Endothelial cell (in vitro differentiated cells): Measurements from ENCODE around the gene CHRD. TPM values are rescaled to one million over a fixed set of nuclear protein-coding genes. Genes with fewer than 3 reads are reported as not detected.

Experiments
- DNase-seq: peaks from one replicate; pipeline ENCODE4 v3.0.0; 2021; ENCODE audit warnings: low spot score
- H3K27ac Mint-ChIP-seq: one replicate; pipeline ENCODE4 v1.8.0; 2021; ENCODE audit warnings: mixed read lengths, inconsistent platforms; ENCODE audit not compliant: unreplicated experiment
- H3K27me3 Mint-ChIP-seq: one replicate; pipeline ENCODE4 v1.8.0; 2021; ENCODE audit warnings: mild to moderate bottlenecking, moderate library complexity, mixed read lengths, inconsistent platforms; ENCODE audit not compliant: unreplicated experiment
- H3K36me3 Mint-ChIP-seq: one replicate; pipeline ENCODE4 v1.8.0; 2021; ENCODE audit warnings: mild to moderate bottlenecking, low read depth, mixed read lengths, inconsistent platforms; ENCODE audit not compliant: unreplicated experiment
- H3K4me1 Mint-ChIP-seq: one replicate; pipeline ENCODE4 v1.8.0; 2021; ENCODE audit warnings: mild to moderate bottlenecking, mixed read lengths, inconsistent platforms; ENCODE audit not compliant: unreplicated experiment
- H3K4me3 Mint-ChIP-seq: one replicate; pipeline ENCODE4 v1.8.0; 2021; ENCODE audit warnings: mild to moderate bottlenecking, mixed read lengths, inconsistent platforms; ENCODE audit not compliant: unreplicated experiment
- H3K9me3 Mint-ChIP-seq: one replicate; pipeline ENCODE4 v1.8.0; 2021; ENCODE audit warnings: mixed read lengths, inconsistent platforms; ENCODE audit not compliant: unreplicated experiment
- CTCF ChIP-seq: fragments of 200-600 bp; sonication (generic); IDR thresholded peaks from one replicate; pipeline ENCODE4 v1.5.0; 2021; ENCODE audit warnings: antibody characterized with exemption; ENCODE audit not compliant: unreplicated experiment
- total RNA-seq: library from RNA; stranded (reverse); fragmentation: NEBNext Ultra II Directional; extraction: Animal tissue kit (Norgen Biotek cat#: 25700); gene quantifications from one replicate; pipeline ENCODE4 v1.2.1, GENCODE V29; 2021; ENCODE audit not compliant: unreplicated experiment

CHRD gene
- total RNA-seq, 1 donor from 2014 or later, result 2.4 TPM

- Mint-ChIP-seq H3K4me1 (peaks cover 31% of the 10 kb centered on the region), H3K4me3 (no peak overlapping the region), H3K27ac (no peak overlapping the region), H3K27me3 (peaks cover 10% of the 10 kb centered on the region), H3K9me3 (no peaks in the 10 kb centered on the region), H3K36me3 (peaks cover 15% of the 10 kb centered on the region)
- TF ChIP-seq CTCF, result no peak
- DNase-seq, result no peak
Observed at GRCh38 chr3:184372911-184373310, 6.9 kb upstream of the CHRD start.

- Mint-ChIP-seq H3K36me3 (peaks cover 10% of the 10 kb centered on the region), H3K27ac (no peak overlapping the region), H3K27me3 (peaks cover 10% of the 10 kb centered on the region), H3K4me3 (no peak overlapping the region), H3K9me3 (no peaks in the 10 kb centered on the region), H3K4me1 (peaks cover 33% of the 10 kb centered on the region)
- DNase-seq, result no peak
- TF ChIP-seq CTCF, result no peak
Observed at GRCh38 chr3:184373422-184373821, 6.4 kb upstream of the CHRD start.

GRCh38 chr3:184375747-184376461 is 4.0 kb upstream of the CHRD start:
- peaks cover 16% of the 10 kb centered on the region for H3K27me3 Mint-ChIP-seq
- H3K9me3 Mint-ChIP-seq, result no peaks in the 10 kb centered on the region
- no peaks in the 10 kb centered on the region for H3K36me3 Mint-ChIP-seq
- no peak for DNase-seq
- H3K27ac Mint-ChIP-seq, result no peak overlapping the region
- peaks cover 37% of the 10 kb centered on the region for H3K4me1 Mint-ChIP-seq
- no peak overlapping the region for H3K4me3 Mint-ChIP-seq
- TF ChIP-seq CTCF, result no peak

- Mint-ChIP-seq H3K27me3 (peaks cover 18% of the 10 kb centered on the region), H3K9me3 (no peaks in the 10 kb centered on the region), H3K4me3 (no peak overlapping the region), H3K36me3 (no peaks in the 10 kb centered on the region), H3K27ac (no peak overlapping the region), H3K4me1 (peaks cover 22% of the 10 kb centered on the region)
- no peak for DNase-seq
- TF ChIP-seq CTCF, result no peak
Observed at GRCh38 chr3:184377374-184377773, 2.5 kb upstream of the CHRD start.

- H3K27me3 Mint-ChIP-seq, result peaks cover 21% of the 10 kb centered on the region
- H3K9me3 Mint-ChIP-seq, result no peaks in the 10 kb centered on the region
- peak within 1 kb of the TSS; percentile 36 for H3K27ac Mint-ChIP-seq
- peak within 1 kb of the TSS; percentile 84 for H3K4me3 Mint-ChIP-seq
- DNase-seq, result no peak
- peaks cover 20% of the 10 kb centered on the region for H3K4me1 Mint-ChIP-seq
- H3K36me3 Mint-ChIP-seq, result no peaks in the 10 kb centered on the region
- no peak for TF ChIP-seq CTCF
Observed at GRCh38 chr3:184377882-184378445, 1.9 kb upstream of the CHRD start, which contains the start of gene THPO. Gene THPO, minus strand, starts transcription at chr3:184378207. Its CDS starts 1,948 bp downstream, at chr3:184376259.
